Measurements from ENCODE around the gene RAD51B.
"Not testable (repeated sequence)": the region's sequence is repeated elsewhere in the genome, so short reads cannot be mapped to it uniquely, and the experiment has no call there.

The RAD51B gene

GRCh38 chr14:67951529-67952135, 132.1 kb downstream of the RAD51B start:
- no peak for DNase-seq

GRCh38 chr14:67952381-67952780, 132.8 kb downstream of the RAD51B start:
- no peak for DNase-seq

GRCh38 chr14:67952786-67953185, 133.2 kb downstream of the RAD51B start:
- DNase-seq, result no peak

GRCh38 chr14:67955261-67955660, 135.7 kb downstream of the RAD51B start:
- DNase-seq, result no peak

- no peak for DNase-seq
Observed at GRCh38 chr14:67957946-67958345, 138.4 kb downstream of the RAD51B start.

- DNase-seq, result no peak
Observed at GRCh38 chr14:67961676-67962075, 142.1 kb downstream of the RAD51B start.

GRCh38 chr14:67962215-67962644, 142.7 kb downstream of the RAD51B start:
- no peak for DNase-seq

- no peak for DNase-seq
Observed at GRCh38 chr14:67963545-67963944, 144.0 kb downstream of the RAD51B start.

GRCh38 chr14:67963960-67964812, 144.6 kb downstream of the RAD51B start:
- no peak for DNase-seq

GRCh38 chr14:67965696-67966095, 146.1 kb downstream of the RAD51B start:
- no peak for DNase-seq

GRCh38 chr14:67967206-67967605, 147.6 kb downstream of the RAD51B start:
- DNase-seq, result no peak

GRCh38 chr14:67967970-67968369, 148.4 kb downstream of the RAD51B start:
- not testable (repeated sequence) for DNase-seq

- DNase-seq, result no peak
Observed at GRCh38 chr14:67970923-67971322, 151.3 kb downstream of the RAD51B start.

- no peak for DNase-seq
Observed at GRCh38 chr14:67971627-67972625, 152.3 kb downstream of the RAD51B start.

GRCh38 chr14:67973436-67973835, 153.9 kb downstream of the RAD51B start:
- DNase-seq, result no peak

- DNase-seq, result no peak
Observed at GRCh38 chr14:67975470-67975869, 155.9 kb downstream of the RAD51B start.

- no peak for DNase-seq
Observed at GRCh38 chr14:67977434-67978034, 158.0 kb downstream of the RAD51B start.

- no peak for DNase-seq
Observed at GRCh38 chr14:67978749-67979148, 159.2 kb downstream of the RAD51B start.

- no peak for DNase-seq
Observed at GRCh38 chr14:67982711-67983608, 163.4 kb downstream of the RAD51B start.

- no peak for DNase-seq
Observed at GRCh38 chr14:67984274-67984673, 164.7 kb downstream of the RAD51B start.

- no peak for DNase-seq
Observed at GRCh38 chr14:67986131-67986841, 166.7 kb downstream of the RAD51B start.
